ENCODE measurements around the gene GFM1. TPM values are rescaled to one million over a fixed set of nuclear protein-coding genes. Genes with fewer than 3 reads are reported as not detected.

Gene GFM1
- total RNA-seq, 6 experiments from 2014 or later: 41.6 to 46.4 (median 44.1) TPM

DNA sequence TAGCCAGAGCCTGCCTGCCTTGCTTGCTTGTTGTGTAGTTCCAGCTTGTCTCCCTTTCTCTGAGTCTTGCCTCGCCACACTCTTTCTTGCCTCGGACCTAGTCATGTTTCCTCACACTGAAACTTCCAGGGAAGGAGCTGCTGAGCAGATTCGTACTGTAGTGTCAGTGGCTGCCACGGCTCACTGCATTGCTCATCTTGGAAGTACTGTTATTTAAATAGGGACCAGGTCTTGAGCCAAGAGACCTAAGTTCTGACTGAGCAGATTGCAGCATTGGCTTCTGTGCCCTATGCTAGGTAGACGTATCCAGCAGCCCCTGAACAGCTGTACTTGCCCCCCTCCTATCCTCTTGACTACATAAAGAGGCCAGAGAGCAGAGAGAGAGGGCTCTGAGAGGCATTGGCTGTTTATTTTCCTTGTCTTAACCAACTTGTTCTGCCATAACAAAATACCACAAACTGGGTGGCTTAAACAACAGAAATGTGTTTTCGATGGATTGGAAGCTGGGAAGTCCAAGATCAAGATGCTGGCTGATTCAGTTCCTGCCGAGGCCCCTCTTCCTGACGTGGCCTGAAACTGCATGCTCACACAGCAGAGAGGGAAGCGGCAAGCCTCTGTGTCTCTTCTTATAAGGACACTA lies 93.8 kb downstream of the GFM1 start:
- H3K4me3 Mint-ChIP-seq: no peak overlapping the region
- H3K36me3 Mint-ChIP-seq (ENCODE audit: low read depth): peaks cover 22% of the 10 kb centered on the region

DNA sequence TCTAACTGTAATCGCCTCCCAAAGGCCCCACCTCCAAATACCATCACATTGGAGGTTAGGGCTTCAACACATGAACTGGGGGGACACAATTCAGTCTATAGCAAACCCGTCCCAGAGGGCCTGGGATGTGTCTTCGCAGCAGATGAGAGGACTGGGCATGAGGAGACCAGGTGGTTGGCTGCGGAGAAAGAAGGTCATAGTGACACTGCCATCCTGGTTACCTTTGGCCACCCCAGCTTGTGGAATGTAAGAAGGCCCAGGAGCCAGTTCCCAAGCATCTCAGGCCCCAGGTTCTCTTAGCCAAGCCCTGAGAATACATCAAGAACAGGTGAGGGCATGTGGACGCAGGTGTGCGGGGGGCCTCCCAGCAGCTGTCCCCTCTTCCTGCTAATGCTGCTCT lies 94.3 kb downstream of the GFM1 start:
- DNase-seq: no peak
- H3K9me3 Mint-ChIP-seq: peaks cover 11% of the 10 kb centered on the region
- H3K36me3 Mint-ChIP-seq (ENCODE audit: low read depth): peaks cover 23% of the 10 kb centered on the region
- no peak overlapping the region for H3K27ac Mint-ChIP-seq
- no peak overlapping the region for H3K4me3 Mint-ChIP-seq
- H3K27me3 Mint-ChIP-seq (ENCODE audit: insufficient read depth): no peaks in the 10 kb centered on the region; the same call in none of the 2 replicates
- no peak for TF ChIP-seq CTCF (IDR thresholded peaks at IDR 0.05)
- peaks cover 9% of the 10 kb centered on the region; the same call in 1 of the 2 replicates for H3K4me1 Mint-ChIP-seq (ENCODE audit: low read depth)

More for the DNA sequence above, 93.8 kb downstream of the GFM1 start:
- Mint-ChIP-seq H3K27me3 (ENCODE audit: insufficient read depth) (no peaks in the 10 kb centered on the region; the same call in none of the 2 replicates), H3K4me1 (ENCODE audit: low read depth) (peaks cover 8% of the 10 kb centered on the region; the same call in 1 of the 2 replicates), H3K27ac (no peak overlapping the region), H3K9me3 (peaks cover 11% of the 10 kb centered on the region)
- no peak for DNase-seq
- TF ChIP-seq CTCF (IDR thresholded peaks at IDR 0.05): no peak

- Mint-ChIP-seq H3K27ac (no peak overlapping the region), H3K4me1 (ENCODE audit: low read depth) (peaks cover 9% of the 10 kb centered on the region; the same call in 1 of the 2 replicates), H3K4me3 (no peak overlapping the region), H3K36me3 (ENCODE audit: low read depth) (peaks cover 27% of the 10 kb centered on the region), H3K27me3 (ENCODE audit: insufficient read depth) (no peaks in the 10 kb centered on the region; the same call in none of the 2 replicates), H3K9me3 (peaks cover 11% of the 10 kb centered on the region)
- no peak for DNase-seq
- TF ChIP-seq CTCF (IDR thresholded peaks at IDR 0.05): no peak
Measured at GRCh38 chr3:158739078-158739477, 94.8 kb downstream of the GFM1 start.

DNA sequence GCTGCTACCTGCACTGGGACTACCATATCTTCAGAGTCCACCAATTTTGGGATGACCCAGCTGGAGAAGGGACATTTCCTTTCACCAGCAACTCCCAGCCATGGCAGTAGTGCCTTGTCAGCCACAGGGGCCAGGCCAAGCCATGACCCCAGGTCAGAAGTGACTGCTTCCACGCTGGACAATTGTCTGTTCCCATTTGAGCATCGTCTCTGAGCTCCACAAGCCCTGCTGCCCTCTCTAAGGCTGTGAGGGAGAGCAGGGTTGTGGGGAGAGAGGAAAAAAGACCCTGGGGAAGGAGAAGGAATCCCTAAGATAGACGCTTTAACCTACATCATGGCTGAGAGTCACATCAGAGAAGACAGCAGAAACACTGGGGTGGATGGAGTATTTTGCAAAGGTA lies 95.3 kb downstream of the GFM1 start:
- Mint-ChIP-seq H3K27ac (no peak overlapping the region), H3K9me3 (peaks cover 10% of the 10 kb centered on the region), H3K4me1 (ENCODE audit: low read depth) (peaks cover 9% of the 10 kb centered on the region; the same call in 1 of the 2 replicates), H3K36me3 (ENCODE audit: low read depth) (peaks cover 30% of the 10 kb centered on the region), H3K27me3 (ENCODE audit: insufficient read depth) (no peaks in the 10 kb centered on the region; the same call in none of the 2 replicates), H3K4me3 (no peak overlapping the region)
- DNase-seq: no peak
- TF ChIP-seq CTCF (IDR thresholded peaks at IDR 0.05): no peak

Other genes starting within 250 kb of the GFM1 start
- 1 to 10 TPM; 1.6 to 4.0 (median 2.9) TPM for gene MLF1, start 73.3 kb upstream of the GFM1 start, total RNA-seq (2021; fragmentation: NEBNext Ultra II Directional; extraction: Animal tissue kit (Norgen Biotek cat#: 25700))
- 10 to 100 TPM; 12.2 to 18.8 (median 16.2) TPM for gene LXN, start 28.1 kb downstream of the GFM1 start, total RNA-seq (2021; fragmentation: NEBNext Ultra II Directional; extraction: Animal tissue kit (Norgen Biotek cat#: 25700))
- gene RARRES1, start 87.9 kb downstream of the GFM1 start, total RNA-seq (2021; fragmentation: NEBNext Ultra II Directional; extraction: Animal tissue kit (Norgen Biotek cat#: 25700)): 1 to 10 TPM in 1 of 6 experiments, under 1 TPM in 4, not detected in 1; 0.51 to 1.3 (median 0.77) TPM
- 10 to 100 TPM; 61.6 to 75.4 (median 68.8) TPM for gene MFSD1, start 157.5 kb downstream of the GFM1 start, total RNA-seq (2021; fragmentation: NEBNext Ultra II Directional; extraction: Animal tissue kit (Norgen Biotek cat#: 25700))